Body of pancreas (tissue), 4 donors: ENCODE measurements around the gene VAV1. TPM values are rescaled to one million over a fixed set of nuclear protein-coding genes. Genes with fewer than 3 reads are reported as not detected.

ENCODE experiments used
- ATAC-seq: fragments of 150-250 bp; one replicate; pipeline ENCODE4 v1.9.1; 2016
- DNase-seq, 4 donors: peaks; one replicate each; pipeline ENCODE4 v3.0.0-alpha.2; 2019
- H3K27ac ChIP-seq, 4 donors: fragments of 200-600 bp; sonication (generic); 1 replicate in 3 of 4; 2 replicates in 1 of 4; pipeline versions ENCODE4 v1.5.1 to v1.6.1; 2016 to 2019; ENCODE audit warnings: mild to moderate bottlenecking in 1 of 4, mixed read lengths in 1 of 4, moderate library complexity in 1 of 4
- H3K27me3 ChIP-seq, 2 donors: fragments of 200-600 bp; sonication (generic); one replicate each; pipeline ENCODE4 v1.6.0; 2016; ENCODE audit warnings: mild to moderate bottlenecking in 1 of 2
- H3K36me3 ChIP-seq, 2 donors: fragments of 200-600 bp; sonication (generic); replicated peaks in 1 of 2; 2 replicates each; pipeline ENCODE4 v1.5.1; 2016; ENCODE audit warnings: low read depth in 2 of 2; ENCODE audit not compliant: insufficient read depth in 1 of 2
- H3K4me1 ChIP-seq: fragments of 200-600 bp; sonication (generic); one replicate; pipeline ENCODE4 v1.6.0; 2016
- H3K4me3 ChIP-seq, 2 donors: fragments of 200-600 bp; sonication (generic); 1 replicate in 1 of 2; 2 replicates in 1 of 2; pipeline ENCODE4 v1.5.1; 2016 to 2019
- H3K9me3 ChIP-seq, 3 donors: fragments of 200-600 bp; sonication (generic); 1 replicate in 2 of 3; 2 replicates in 1 of 3; pipeline ENCODE4 v1.5.1; 2016
- POLR2A ChIP-seq, 3 donors: fragments of 450-650 bp; IDR thresholded peaks; one replicate each; pipeline ENCODE4 v1.6.1; 2016; ENCODE audit warnings: antibody characterized with exemption in 3 of 3, mild to moderate bottlenecking in 2 of 3
- WGBS, 2 donors: methylation state at CpG; one replicate each; pipeline ENCODE4 v1.1.5; 2017; 5-methylcytosine and 5-hydroxymethylcytosine counted together
- intact Hi-C: fragments of 100-400 bp; cut with DNase I; formaldehyde crosslinking; loops from one replicate; pipeline ENCODE4 v1.15.1; 2023
- total RNA-seq, 2 donors: library from RNA; depleted of rRNA; stranded (reverse); fragments of >200 nt; gene quantifications; one replicate each; pipeline ENCODE4 v1.1.0, GENCODE V29; 2016
- TF ChIP-seq, protein P1 (sequence below), 7 experiments: fragments of 450-650 bp in 4 of 7; fragments of 200-600 bp in 3 of 7; sonication (generic) in 3 of 7; IDR thresholded peaks; one replicate each; pipeline ENCODE4 v1.5.1; 2016 to 2019; ENCODE audit warnings: antibody characterized with exemption in 7 of 7

VAV1 gene
- total RNA-seq, 2 donors from 2014 or later = 1.3 to 5.6 TPM

DNA sequence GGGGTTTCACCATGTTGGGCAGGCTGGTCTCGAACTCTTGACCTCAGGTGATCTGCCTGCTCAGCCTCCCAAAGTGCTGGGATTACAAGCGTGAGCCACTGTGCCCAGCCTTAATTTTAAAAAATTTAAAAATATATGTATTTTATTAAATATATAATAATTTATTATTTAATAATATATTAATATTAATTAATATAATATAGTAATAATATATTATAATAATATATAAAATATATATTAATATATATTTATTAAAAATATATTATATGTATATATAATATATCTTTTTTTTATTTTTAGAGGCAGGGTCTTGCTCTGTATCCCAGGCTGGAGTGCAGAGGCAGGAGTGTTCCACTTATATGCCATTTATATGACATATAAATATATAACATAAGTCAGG is 61.9 kb downstream of the VAV1 start:
- Histone ChIP-seq H3K4me3 (no peak overlapping the region), H3K36me3 (no peaks in the 10 kb centered on the region), H3K9me3 (no peaks in the 10 kb centered on the region), H3K27ac (no peak overlapping the region), H3K4me1 (no peaks in the 10 kb centered on the region), H3K27me3 (no peaks in the 10 kb centered on the region)
- no peak for ATAC-seq
- no peak for DNase-seq
- no peak for TF ChIP-seq POLR2A (IDR thresholded peaks at IDR 0.05)
- TF ChIP-seq, protein P1, sequence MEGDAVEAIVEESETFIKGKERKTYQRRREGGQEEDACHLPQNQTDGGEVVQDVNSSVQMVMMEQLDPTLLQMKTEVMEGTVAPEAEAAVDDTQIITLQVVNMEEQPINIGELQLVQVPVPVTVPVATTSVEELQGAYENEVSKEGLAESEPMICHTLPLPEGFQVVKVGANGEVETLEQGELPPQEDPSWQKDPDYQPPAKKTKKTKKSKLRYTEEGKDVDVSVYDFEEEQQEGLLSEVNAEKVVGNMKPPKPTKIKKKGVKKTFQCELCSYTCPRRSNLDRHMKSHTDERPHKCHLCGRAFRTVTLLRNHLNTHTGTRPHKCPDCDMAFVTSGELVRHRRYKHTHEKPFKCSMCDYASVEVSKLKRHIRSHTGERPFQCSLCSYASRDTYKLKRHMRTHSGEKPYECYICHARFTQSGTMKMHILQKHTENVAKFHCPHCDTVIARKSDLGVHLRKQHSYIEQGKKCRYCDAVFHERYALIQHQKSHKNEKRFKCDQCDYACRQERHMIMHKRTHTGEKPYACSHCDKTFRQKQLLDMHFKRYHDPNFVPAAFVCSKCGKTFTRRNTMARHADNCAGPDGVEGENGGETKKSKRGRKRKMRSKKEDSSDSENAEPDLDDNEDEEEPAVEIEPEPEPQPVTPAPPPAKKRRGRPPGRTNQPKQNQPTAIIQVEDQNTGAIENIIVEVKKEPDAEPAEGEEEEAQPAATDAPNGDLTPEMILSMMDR (IDR thresholded peaks at IDR 0.05) = no peak
- 91 to 92% methylated on average over 2 of the region's 2 CpGs for WGBS, 2 donors
- intact Hi-C loops = no loop called here

DNA sequence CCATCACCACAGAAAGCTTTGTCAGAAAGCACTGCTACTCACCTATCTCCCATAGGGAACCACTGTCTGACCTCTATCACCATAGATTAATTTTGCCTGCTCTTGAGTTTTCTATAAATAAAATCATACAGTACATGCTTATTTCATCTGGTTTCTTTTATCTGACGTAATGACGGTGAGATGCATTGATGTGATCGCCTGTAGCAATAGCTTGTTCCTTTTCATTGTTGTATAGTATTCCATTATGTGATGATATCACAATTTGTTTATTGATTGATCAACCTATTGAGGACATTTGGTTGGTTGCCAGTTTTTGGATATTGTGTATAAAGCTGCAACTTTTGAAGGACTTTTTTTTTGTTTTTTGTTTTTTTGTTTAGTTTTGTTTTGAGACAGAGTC is 63.0 kb downstream of the VAV1 start:
- TF ChIP-seq, protein P1 (IDR thresholded peaks at IDR 0.05) = no peak
- TF ChIP-seq POLR2A (IDR thresholded peaks at IDR 0.05) = no peak
- ATAC-seq (no peak), DNase-seq (no peak)
- no peak overlapping the region for H3K4me3 ChIP-seq
- H3K9me3 ChIP-seq = no peaks in the 10 kb centered on the region
- H3K4me1 ChIP-seq = no peaks in the 10 kb centered on the region
- WGBS, 2 donors = 59 to 79% methylated on average over 3 of the region's 3 CpGs
- H3K36me3 ChIP-seq = no peaks in the 10 kb centered on the region
- no peaks in the 10 kb centered on the region for H3K27me3 ChIP-seq
- H3K27ac ChIP-seq = no peak overlapping the region
- intact Hi-C loops = no loop called here

DNA sequence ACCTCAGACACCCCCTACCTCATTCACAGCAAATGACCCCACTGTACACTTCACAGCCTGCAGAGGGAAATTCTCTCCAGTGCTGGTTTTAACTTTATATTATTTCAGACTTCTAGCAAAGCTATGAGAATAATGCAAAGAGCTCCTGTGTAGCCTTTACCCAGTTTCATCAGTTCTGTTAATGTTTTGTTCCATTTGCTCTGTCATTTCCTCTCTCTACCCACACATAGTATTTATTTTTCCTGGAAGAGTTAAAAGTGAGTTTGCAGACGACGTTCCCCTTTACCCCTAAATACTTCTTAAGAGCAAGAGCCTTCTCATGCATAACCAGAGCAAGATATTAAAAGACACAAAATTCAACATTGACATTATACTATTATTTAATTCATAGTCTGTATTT is 65.0 kb downstream of the VAV1 start:
- DNase-seq (no peak), ATAC-seq (no peak)
- no peak for TF ChIP-seq POLR2A (IDR thresholded peaks at IDR 0.05)
- TF ChIP-seq, protein P1 (IDR thresholded peaks at IDR 0.05) = no peak
- H3K4me1 ChIP-seq = no peaks in the 10 kb centered on the region
- no peaks in the 10 kb centered on the region for H3K27me3 ChIP-seq
- WGBS, 2 donors = 27 to 44% methylated on average over 2 of the region's 2 CpGs
- intact Hi-C loops = no loop called here
- H3K4me3 ChIP-seq = no peak overlapping the region
- H3K27ac ChIP-seq = no peak overlapping the region
- H3K9me3 ChIP-seq = no peaks in the 10 kb centered on the region
- H3K36me3 ChIP-seq = no peaks in the 10 kb centered on the region

DNA sequence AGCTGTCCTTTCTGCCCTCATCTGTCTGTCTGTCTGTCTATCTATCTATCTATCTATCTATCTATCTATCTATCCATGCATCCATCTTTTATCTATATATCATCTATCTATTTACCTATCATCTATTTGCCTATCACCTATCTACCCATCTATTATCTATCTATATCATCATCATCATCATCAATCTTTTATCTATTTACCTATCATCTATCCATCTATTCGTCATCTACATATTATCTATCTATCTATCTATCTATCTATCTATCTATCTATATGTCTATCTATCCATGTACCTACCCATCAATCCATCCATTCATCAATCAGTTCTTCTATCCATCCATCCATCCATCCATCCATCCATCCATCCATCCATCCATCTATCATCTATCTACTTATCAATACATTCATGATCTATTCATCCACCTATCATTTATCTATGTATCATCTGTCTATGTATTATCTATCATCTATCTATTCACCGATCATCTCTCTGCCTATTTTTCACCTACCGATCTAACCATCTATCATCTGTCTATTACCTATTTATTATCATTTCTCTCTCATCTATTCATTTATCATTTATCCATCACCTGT is 65.7 kb downstream of the VAV1 start:
- ATAC-seq (no peak), DNase-seq (no peak)
- intact Hi-C loops = no loop called here
- Histone ChIP-seq H3K27me3 (no peaks in the 10 kb centered on the region), H3K4me3 (no peak overlapping the region), H3K27ac (no peak overlapping the region), H3K9me3 (no peaks in the 10 kb centered on the region), H3K36me3 (no peaks in the 10 kb centered on the region), H3K4me1 (no peaks in the 10 kb centered on the region)
- 71 to 73% methylated on average over 3 of the region's 3 CpGs for WGBS, 2 donors
- TF ChIP-seq, protein P1 (IDR thresholded peaks at IDR 0.05) = no peak
- no peak for TF ChIP-seq POLR2A (IDR thresholded peaks at IDR 0.05)

DNA sequence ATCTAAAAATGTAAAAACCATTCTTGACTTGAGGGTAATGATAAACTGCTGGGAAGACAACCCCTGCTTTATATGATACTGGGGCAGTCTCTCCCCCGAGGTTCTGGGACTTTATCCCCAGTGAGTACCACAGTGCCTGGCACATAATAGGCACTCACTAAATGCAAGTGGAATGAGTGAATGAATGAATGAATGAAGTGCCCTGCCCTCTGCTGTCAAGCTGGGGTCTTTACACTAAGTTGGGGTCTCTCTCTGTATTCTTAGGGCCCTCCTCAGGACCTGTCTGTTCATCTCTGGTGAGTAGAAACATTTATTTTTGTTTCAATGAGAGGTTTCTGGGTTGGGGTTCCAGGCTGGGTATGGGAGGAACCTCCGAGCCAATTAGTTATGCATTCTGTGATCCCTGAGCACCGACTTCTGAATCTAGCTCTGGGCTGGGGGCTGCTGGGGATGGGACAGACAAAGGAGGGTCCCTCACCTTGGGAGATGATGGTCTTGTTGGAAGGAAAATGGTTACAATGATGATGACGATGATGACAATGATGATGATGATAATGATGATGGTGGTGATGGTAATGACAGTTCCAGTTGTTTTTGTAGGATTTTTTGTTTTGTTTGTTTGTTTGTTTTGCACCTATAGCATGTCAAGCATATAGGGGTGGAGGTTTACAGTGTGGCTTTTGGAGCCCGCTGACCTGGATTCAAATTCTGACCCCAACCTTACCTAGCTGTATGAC is 70.5 kb downstream of the VAV1 start:
- TF ChIP-seq POLR2A (IDR thresholded peaks at IDR 0.05) = no peak
- TF ChIP-seq, protein P1 (IDR thresholded peaks at IDR 0.05) = no peak
- H3K4me3 ChIP-seq = no peak overlapping the region
- intact Hi-C loops = no loop called here

More for the DNA sequence above, 70.5 kb downstream of the VAV1 start:
- Histone ChIP-seq H3K27me3 (no peaks in the 10 kb centered on the region), H3K9me3 (no peaks in the 10 kb centered on the region), H3K27ac (no peak overlapping the region), H3K4me1 (no peaks in the 10 kb centered on the region), H3K36me3 (no peaks in the 10 kb centered on the region)
- no peak for ATAC-seq
- 58 to 66% methylated on average over 5 of the region's 5 CpGs for WGBS, 2 donors
- DNase-seq = no peak
